Ascending aorta (tissue), 2 donors: ENCODE results near the gene SMAD1. TPM values are rescaled to one million over a fixed set of nuclear protein-coding genes. Genes with fewer than 3 reads are reported as not detected.
A peak's percentile ranks its signal among the peaks of the same experiment; 100 is the strongest.

Experiments used
- DNase-seq, 2 donors: peaks; one replicate each; pipeline ENCODE4 v3.0.0-alpha.2; 2019; ENCODE audit warnings: low spot score in 2 of 2
- H3K27ac ChIP-seq, 2 donors: fragments of 200-600 bp; sonication (generic); one replicate each; pipeline ENCODE4 v1.5.1; 2016 to 2017; ENCODE audit warnings: mild to moderate bottlenecking in 1 of 2
- H3K27me3 ChIP-seq: fragments of 200-600 bp; sonication (generic); one replicate; pipeline ENCODE4 v1.5.1; 2017
- H3K36me3 ChIP-seq, 2 donors: fragments of 200-600 bp; sonication (generic); one replicate each; pipeline ENCODE4 v1.5.1; 2016
- H3K4me1 ChIP-seq, 2 donors: fragments of 200-600 bp; sonication (generic); one replicate each; pipeline ENCODE4 v1.5.1; 2016 to 2017; ENCODE audit warnings: mild to moderate bottlenecking in 1 of 2
- H3K4me3 ChIP-seq, 2 donors: fragments of 200-600 bp; sonication (generic); one replicate each; pipeline ENCODE4 v1.5.1; 2016 to 2017; ENCODE audit warnings: mild to moderate bottlenecking in 1 of 2
- H3K9me3 ChIP-seq, 2 donors: fragments of 200-600 bp; sonication (generic); one replicate each; pipeline ENCODE4 v1.5.1; 2016
- CTCF ChIP-seq, 3 experiments: fragments of 200-600 bp in 2 of 3; fragments of 450-650 bp in 1 of 3; sonication (generic) in 2 of 3; IDR thresholded peaks; one replicate each; pipeline ENCODE4 v1.5.1; 2016 to 2019; ENCODE audit warnings: antibody characterized with exemption in 3 of 3, mild to moderate bottlenecking in 1 of 3, moderate library complexity in 1 of 3
- intact Hi-C: fragments of 100-400 bp; cut with DNase I; formaldehyde crosslinking; loops from one replicate; pipeline ENCODE4 v1.15.1; 2023
- total RNA-seq: library from RNA; depleted of rRNA; stranded (reverse); fragments of >200 nt; gene quantifications from one replicate; pipeline ENCODE4 v1.1.0, GENCODE V29; 2016

Gene SMAD1
- total RNA-seq, 1 donor from 2014 or later, result 20.1 TPM

DNA sequence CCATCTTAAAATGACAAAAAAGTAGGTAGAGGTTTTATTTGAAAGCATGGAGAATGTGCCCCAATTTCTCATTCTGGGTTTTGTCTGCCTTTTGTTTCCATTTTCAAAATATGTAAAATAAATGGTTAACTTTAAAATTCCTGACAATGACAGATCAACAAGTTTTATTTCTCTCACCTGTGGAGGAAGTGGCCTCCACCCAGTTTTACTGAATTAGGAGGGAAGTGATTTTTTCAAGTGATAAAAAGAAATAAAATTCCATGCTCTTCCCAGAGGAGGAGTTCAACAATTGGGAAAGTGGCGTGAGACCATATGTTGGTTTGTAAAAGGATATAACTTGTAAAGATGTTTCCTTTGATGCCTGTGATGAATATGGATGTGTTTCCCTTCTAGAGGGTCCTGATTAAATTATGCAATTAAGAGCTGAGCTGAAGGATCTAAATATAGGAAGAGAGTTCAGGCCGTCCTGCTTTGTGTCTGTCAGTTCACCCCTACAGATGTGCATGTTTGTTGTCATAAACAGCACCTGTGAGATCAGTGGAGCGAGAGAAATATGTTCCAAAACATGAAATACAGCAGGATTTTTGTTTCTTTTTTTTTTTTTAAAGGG, 19.5 kb downstream of the SMAD1 start:
- H3K4me3 ChIP-seq, result no peak overlapping the region
- no peaks in the 10 kb centered on the region for H3K9me3 ChIP-seq
- TF ChIP-seq CTCF (IDR thresholded peaks at IDR 0.05), result no peak
- intact Hi-C loops, result no loop called here
- no peak for DNase-seq
- no peak overlapping the region for H3K27ac ChIP-seq
- peaks cover 0 to 17% of the 10 kb centered on the region in 2 donors for H3K4me1 ChIP-seq
- no peaks in the 10 kb centered on the region for H3K27me3 ChIP-seq
- H3K36me3 ChIP-seq, result no peaks in the 10 kb centered on the region

DNA sequence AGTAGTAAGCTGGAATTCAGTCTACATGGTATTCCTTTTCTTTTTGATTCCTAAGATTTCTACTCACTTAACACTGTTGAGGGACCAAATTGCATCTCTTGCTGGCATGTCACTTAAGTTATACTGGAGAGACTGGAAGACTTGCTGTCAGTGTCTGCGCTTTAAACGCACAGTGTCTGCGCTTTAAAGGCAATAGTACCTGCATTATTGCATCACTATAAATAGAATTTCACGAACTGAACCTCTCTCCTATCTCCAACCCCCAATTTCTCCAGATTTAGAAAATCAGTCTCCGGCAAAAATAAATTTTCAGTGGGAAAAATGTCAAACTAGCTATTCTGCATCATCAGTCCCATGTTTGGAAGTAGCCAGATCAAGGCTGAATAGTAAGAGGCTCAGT, 21.2 kb downstream of the SMAD1 start:
- no peak for DNase-seq
- no peaks in the 10 kb centered on the region for H3K36me3 ChIP-seq
- H3K9me3 ChIP-seq, result no peaks in the 10 kb centered on the region
- H3K27me3 ChIP-seq, result no peaks in the 10 kb centered on the region
- H3K4me1 ChIP-seq, result peaks cover 0 to 18% of the 10 kb centered on the region in 2 donors
- no peak overlapping the region for H3K4me3 ChIP-seq
- no peak for TF ChIP-seq CTCF (IDR thresholded peaks at IDR 0.05)
- intact Hi-C loops, result no loop called here
- peak overlapping the region in 1 of 2 donors; percentile 16 for H3K27ac ChIP-seq

DNA sequence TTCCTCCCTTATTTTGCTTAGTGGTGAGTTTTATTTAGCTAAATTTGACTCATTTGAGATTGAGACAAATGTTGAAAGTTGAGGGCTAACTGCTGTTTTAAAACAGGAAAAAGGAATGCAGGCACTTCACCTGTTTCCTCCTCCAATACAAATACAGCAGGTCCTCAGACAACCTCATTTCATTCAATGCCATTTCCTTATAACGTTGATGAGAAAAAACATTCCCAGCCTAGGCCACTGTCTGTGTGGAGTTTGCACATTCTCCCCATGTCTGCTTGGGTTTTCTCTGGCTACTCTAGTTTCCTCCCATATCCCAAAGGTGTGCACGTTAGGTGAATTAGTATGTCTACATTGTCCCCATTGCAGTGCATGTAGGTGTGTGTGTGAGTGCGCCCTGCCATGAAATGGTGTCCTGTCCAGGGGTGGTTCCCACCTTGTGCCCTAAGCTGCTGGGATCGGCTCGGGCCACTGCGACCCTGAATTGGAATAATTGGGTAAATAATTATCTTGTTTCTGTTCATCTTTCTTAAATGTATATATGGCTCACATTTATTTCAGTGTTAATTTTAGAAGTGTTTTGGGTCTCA, 21.9 kb downstream of the SMAD1 start:
- Histone ChIP-seq H3K4me1 (peaks cover 0 to 14% of the 10 kb centered on the region in 2 donors), H3K27me3 (no peaks in the 10 kb centered on the region), H3K9me3 (no peaks in the 10 kb centered on the region), H3K27ac (peak overlapping the region in 1 of 2 donors; percentile 16), H3K36me3 (no peaks in the 10 kb centered on the region), H3K4me3 (no peak overlapping the region)
- intact Hi-C loops, result no loop called here
- no peak for DNase-seq
- TF ChIP-seq CTCF (IDR thresholded peaks at IDR 0.05), result no peak

- H3K9me3 ChIP-seq, result no peaks in the 10 kb centered on the region
- H3K27ac ChIP-seq, result no peak overlapping the region
- no peak for TF ChIP-seq CTCF (IDR thresholded peaks at IDR 0.05)
- no peak overlapping the region for H3K4me3 ChIP-seq
- no peaks in the 10 kb centered on the region for H3K36me3 ChIP-seq
- H3K27me3 ChIP-seq, result no peaks in the 10 kb centered on the region
- DNase-seq, result no peak
- intact Hi-C loops, result no loop called here
- peaks cover 0 to 14% of the 10 kb centered on the region in 2 donors for H3K4me1 ChIP-seq
Observed at GRCh38 chr4:145505995-145506394, 24.3 kb downstream of the SMAD1 start.

GRCh38 chr4:145507636-145508035, 26.0 kb downstream of the SMAD1 start:
- intact Hi-C loops, result no loop called here
- Histone ChIP-seq H3K4me1 (peaks cover 0 to 13% of the 10 kb centered on the region in 2 donors), H3K27ac (no peak overlapping the region), H3K27me3 (no peaks in the 10 kb centered on the region), H3K9me3 (peaks cover 0 to 12% of the 10 kb centered on the region in 2 donors), H3K36me3 (no peaks in the 10 kb centered on the region), H3K4me3 (no peak overlapping the region)
- DNase-seq, result no peak
- TF ChIP-seq CTCF (IDR thresholded peaks at IDR 0.05), result no peak
